Renal pelvis (tissue), 4 donors: ENCODE data around the gene MAD2L1BP. TPM values are rescaled to one million over a fixed set of nuclear protein-coding genes. Genes with fewer than 3 reads are reported as not detected.
"Not testable (repeated sequence)": the region's sequence is repeated elsewhere in the genome, so short reads cannot be mapped to it uniquely, and the experiment has no call there.

Source experiments
- DNase-seq: peaks from one replicate; pipeline ENCODE4 v3.0.0-alpha.2; 2013
- polyA plus RNA-seq, 3 donors: library from polyadenylated mRNA; unstranded; fragments of 120-200 nt; gene quantifications; one replicate each; pipeline ENCODE4 v1.2.1, GENCODE V29; 2013; ENCODE audit not compliant: insufficient read length in 3 of 3

MAD2L1BP gene
- polyA plus RNA-seq, 3 donors = 25.9 to 30.3 (median 26.0) TPM

GRCh38 chr6:43658161-43658560 lies 22.5 kb downstream of the MAD2L1BP start:
- DNase-seq = no peak

- DNase-seq = not testable (repeated sequence)
Observed at GRCh38 chr6:43662948-43663347, 27.3 kb downstream of the MAD2L1BP start.

GRCh38 chr6:43665376-43665775 lies 29.7 kb downstream of the MAD2L1BP start:
- no peak for DNase-seq

- no peak for DNase-seq
Observed at GRCh38 chr6:43666196-43666920, 30.7 kb downstream of the MAD2L1BP start.

GRCh38 chr6:43667245-43668150 lies 31.9 kb downstream of the MAD2L1BP start:
- peak; percentile 85 for DNase-seq

GRCh38 chr6:43668151-43669028 lies 32.8 kb downstream of the MAD2L1BP start:
- DNase-seq = peak; percentile 93

- DNase-seq = no peak
Observed at GRCh38 chr6:43669050-43669921, 33.6 kb downstream of the MAD2L1BP start.

GRCh38 chr6:43669922-43670622 lies 34.4 kb downstream of the MAD2L1BP start:
- DNase-seq = no peak

GRCh38 chr6:43670623-43670986 lies 35.0 kb downstream of the MAD2L1BP start:
- DNase-seq = no peak

GRCh38 chr6:43671011-43671800 lies 35.6 kb downstream of the MAD2L1BP start:
- no peak for DNase-seq

GRCh38 chr6:43671801-43672690 lies 36.4 kb downstream of the MAD2L1BP start:
- no peak for DNase-seq

- peak; percentile 86 for DNase-seq
Observed at GRCh38 chr6:43673444-43674084, 37.9 kb downstream of the MAD2L1BP start.

- no peak for DNase-seq
Observed at GRCh38 chr6:43674291-43674690, 38.7 kb downstream of the MAD2L1BP start.

- no peak for DNase-seq
Observed at GRCh38 chr6:43674921-43675320, 39.3 kb downstream of the MAD2L1BP start.

GRCh38 chr6:43676962-43677606 lies 41.4 kb downstream of the MAD2L1BP start:
- no peak for DNase-seq

- no peak for DNase-seq
Observed at GRCh38 chr6:43677759-43678158, 42.1 kb downstream of the MAD2L1BP start.

- no peak for DNase-seq
Observed at GRCh38 chr6:43678341-43678740, 42.7 kb downstream of the MAD2L1BP start.
